ENCODE measurements around the gene L3MBTL4.

GRCh38 chr18:6280211-6280743 lies 134.4 kb downstream of the L3MBTL4 start:
- TF ChIP-seq POLR2A (IDR thresholded peaks at IDR 0.05) (no peak), CTCF (IDR thresholded peaks at IDR 0.05) (no peak)
